HepG2 (cell line): Measurements from ENCODE around the gene RPS14. TPM values are rescaled to one million over a fixed set of nuclear protein-coding genes. Genes with fewer than 3 reads are reported as not detected.

Experiments
- CREB1 ChIP-seq, 2 experiments: fragments of 450-650 bp in 1 of 2; IDR thresholded peaks; 2 replicates each; pipeline ENCODE4 v1.6.1; 2016 to 2017; ENCODE audit warnings: control low read depth in 1 of 2, mild to moderate bottlenecking in 1 of 2, missing compliant biosample characterization in 1 of 2, missing genetic modification characterization in 1 of 2
- KDM2A ChIP-seq: sonication (generic); formaldehyde crosslinking; IDR thresholded peaks from 2 replicates; pipeline ENCODE4 v1.4.0; 2020; ENCODE audit warnings: low read depth, missing genetic modification reagents, borderline replicate concordance
- SOX13 ChIP-seq, 3 experiments: fragments of 450-650 bp in 1 of 3; sonication (generic) in 1 of 3; formaldehyde crosslinking in 1 of 3; IDR thresholded peaks in 2 of 3; conservative IDR thresholded peaks in 1 of 3; 2 replicates each; pipeline versions ENCODE4 v1.5.0 to v1.6.1; 2016 to 2020; ENCODE audit warnings: antibody characterized with exemption in 1 of 3, mild to moderate bottlenecking in 1 of 3, missing compliant biosample characterization in 1 of 3, missing genetic modification reagents in 1 of 3, moderate library complexity in 1 of 3
- TIGD3 ChIP-seq: sonication (generic); formaldehyde crosslinking; IDR thresholded peaks from 2 replicates; pipeline ENCODE4 v1.5.1; 2020; ENCODE audit warnings: mild to moderate bottlenecking, missing genetic modification reagents, borderline replicate concordance
- ZFP36L2 ChIP-seq: sonication (generic); formaldehyde crosslinking; IDR thresholded peaks from 2 replicates; pipeline ENCODE4 v1.4.0; 2020; ENCODE audit warnings: missing genetic modification reagents
- ZNF274 ChIP-seq: sonication (generic); formaldehyde crosslinking; IDR thresholded peaks from 2 replicates; pipeline ENCODE4 v1.5.1; 2020; ENCODE audit warnings: mild to moderate bottlenecking, missing genetic modification reagents
- ZNF512B ChIP-seq: sonication (generic); formaldehyde crosslinking; IDR thresholded peaks from 2 replicates; pipeline ENCODE4 v1.5.1; 2020; ENCODE audit warnings: missing genetic modification reagents, mild to moderate bottlenecking, borderline replicate concordance
- ZNF709 ChIP-seq: sonication (generic); formaldehyde crosslinking; IDR thresholded peaks from 2 replicates; pipeline ENCODE4 v1.5.0; 2020; ENCODE audit warnings: mild to moderate bottlenecking, missing genetic modification reagents
- ZSCAN9 ChIP-seq: IDR thresholded peaks from 2 replicates; pipeline ENCODE4 v1.6.1; 2016; ENCODE audit warnings: borderline replicate concordance
- polyA plus RNA-seq, 8 experiments: library from polyadenylated mRNA; depleted of rRNA in 3 of 8; stranded (reverse) in 7 of 8; unstranded in 1 of 8; fragments of >200 nt; fragmentation: Illumina TruSeq in 4 of 8; extraction: Trizol in 4 of 8; gene quantifications; 2 replicates each; pipeline versions ENCODE4 v1.2.1 to v1.2.3, GENCODE V29; 2011 to 2016; ENCODE audit warnings: low read depth in 4 of 8, missing spikeins in 1 of 8, mixed read lengths in 1 of 8; ENCODE audit not compliant: insufficient read depth in 1 of 8
- total RNA-seq, 5 experiments: library from RNA; depleted of rRNA; stranded (reverse); fragments of >200 nt; fragmentation: Illumina TruSeq; extraction: Trizol; gene quantifications; 2 replicates each; pipeline ENCODE4 v1.2.3, GENCODE V29; 2016; ENCODE audit warnings: low read depth in 1 of 5
- TF ChIP-seq, protein P1 (sequence below): sonication (generic); formaldehyde crosslinking; IDR thresholded peaks from one replicate; pipeline ENCODE4 v1.5.1; 2020; ENCODE audit warnings: mild to moderate bottlenecking, missing genetic modification reagents; ENCODE audit errors: not compliant biosample characterization
- TF ChIP-seq, protein P2 (sequence below): IDR thresholded peaks from 2 replicates; pipeline ENCODE4 v1.6.1; 2012; ENCODE audit warnings: low read length, improper control_type of control experiment

RPS14 gene
- total and polyA plus RNA-seq, 2 of the 13 experiments (the other 11 are each of a cell fraction or from before 2014, with no cell fraction given), result 2,116 to 3,295 TPM

DNA sequence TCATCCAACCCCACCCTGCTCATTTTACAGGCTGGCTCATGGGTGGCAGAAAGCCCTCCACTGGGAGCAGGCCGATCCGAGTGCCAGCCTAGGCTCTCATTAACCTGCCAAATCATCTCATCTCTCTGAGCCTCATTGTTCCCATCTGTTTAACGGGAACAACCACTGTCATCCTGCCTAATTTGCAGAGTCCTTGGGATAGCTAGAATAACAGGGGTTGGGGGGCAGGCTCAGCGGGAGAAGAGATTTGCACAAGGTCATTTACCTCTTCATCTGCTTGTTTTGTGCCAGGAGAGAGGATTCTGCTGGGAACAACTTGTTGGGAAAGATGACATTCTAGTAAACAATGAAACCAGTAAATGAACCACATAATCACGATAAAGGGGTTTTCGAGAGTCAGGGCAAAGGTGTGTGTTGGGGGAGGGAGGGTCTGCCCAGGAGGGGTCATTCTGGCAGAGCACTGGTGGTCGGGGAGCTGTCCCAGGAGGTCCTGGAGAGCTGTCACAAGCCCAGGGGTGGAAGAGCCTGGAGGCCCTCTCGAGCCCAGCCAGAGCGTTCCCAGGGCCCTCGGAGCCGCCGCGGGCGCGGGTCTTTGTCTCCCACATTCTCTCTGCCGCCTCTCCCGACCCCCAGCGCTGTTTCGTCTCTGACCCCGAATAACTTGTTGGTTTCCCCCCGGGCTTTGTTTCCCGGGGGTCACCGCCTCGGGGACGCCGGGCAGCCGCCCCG is 35.6 kb upstream of the RPS14 start (continued):
- TF ChIP-seq SOX13 (IDR thresholded peaks at IDR 0.05) (no peak), SOX13 (CRISPR knock-in tag; conservative IDR thresholded peaks at IDR 0.05 in 1 of 2, IDR thresholded peaks at IDR 0.05 in 1 of 2) (peak in 1 of 2 experiments; percentile 45; a peak in 2 of 4 replicates), ZSCAN9 (CRISPR knock-in tag) (no peak), ZNF274 (no peak), ZNF709 (no peak), KDM2A (CRISPR knock-in tag) (no peak), TIGD3 (CRISPR knock-in tag) (no peak), ZNF512B (CRISPR knock-in tag) (no peak), ZFP36L2 (CRISPR knock-in tag) (no peak), CREB1 (IDR thresholded peaks at IDR 0.05) (no peak), CREB1 (CRISPR knock-in tag; IDR thresholded peaks at IDR 0.05) (0 out of 2 replicates have a peak, but pooled peaks have one; percentile 39)
- TF ChIP-seq, protein P1, sequence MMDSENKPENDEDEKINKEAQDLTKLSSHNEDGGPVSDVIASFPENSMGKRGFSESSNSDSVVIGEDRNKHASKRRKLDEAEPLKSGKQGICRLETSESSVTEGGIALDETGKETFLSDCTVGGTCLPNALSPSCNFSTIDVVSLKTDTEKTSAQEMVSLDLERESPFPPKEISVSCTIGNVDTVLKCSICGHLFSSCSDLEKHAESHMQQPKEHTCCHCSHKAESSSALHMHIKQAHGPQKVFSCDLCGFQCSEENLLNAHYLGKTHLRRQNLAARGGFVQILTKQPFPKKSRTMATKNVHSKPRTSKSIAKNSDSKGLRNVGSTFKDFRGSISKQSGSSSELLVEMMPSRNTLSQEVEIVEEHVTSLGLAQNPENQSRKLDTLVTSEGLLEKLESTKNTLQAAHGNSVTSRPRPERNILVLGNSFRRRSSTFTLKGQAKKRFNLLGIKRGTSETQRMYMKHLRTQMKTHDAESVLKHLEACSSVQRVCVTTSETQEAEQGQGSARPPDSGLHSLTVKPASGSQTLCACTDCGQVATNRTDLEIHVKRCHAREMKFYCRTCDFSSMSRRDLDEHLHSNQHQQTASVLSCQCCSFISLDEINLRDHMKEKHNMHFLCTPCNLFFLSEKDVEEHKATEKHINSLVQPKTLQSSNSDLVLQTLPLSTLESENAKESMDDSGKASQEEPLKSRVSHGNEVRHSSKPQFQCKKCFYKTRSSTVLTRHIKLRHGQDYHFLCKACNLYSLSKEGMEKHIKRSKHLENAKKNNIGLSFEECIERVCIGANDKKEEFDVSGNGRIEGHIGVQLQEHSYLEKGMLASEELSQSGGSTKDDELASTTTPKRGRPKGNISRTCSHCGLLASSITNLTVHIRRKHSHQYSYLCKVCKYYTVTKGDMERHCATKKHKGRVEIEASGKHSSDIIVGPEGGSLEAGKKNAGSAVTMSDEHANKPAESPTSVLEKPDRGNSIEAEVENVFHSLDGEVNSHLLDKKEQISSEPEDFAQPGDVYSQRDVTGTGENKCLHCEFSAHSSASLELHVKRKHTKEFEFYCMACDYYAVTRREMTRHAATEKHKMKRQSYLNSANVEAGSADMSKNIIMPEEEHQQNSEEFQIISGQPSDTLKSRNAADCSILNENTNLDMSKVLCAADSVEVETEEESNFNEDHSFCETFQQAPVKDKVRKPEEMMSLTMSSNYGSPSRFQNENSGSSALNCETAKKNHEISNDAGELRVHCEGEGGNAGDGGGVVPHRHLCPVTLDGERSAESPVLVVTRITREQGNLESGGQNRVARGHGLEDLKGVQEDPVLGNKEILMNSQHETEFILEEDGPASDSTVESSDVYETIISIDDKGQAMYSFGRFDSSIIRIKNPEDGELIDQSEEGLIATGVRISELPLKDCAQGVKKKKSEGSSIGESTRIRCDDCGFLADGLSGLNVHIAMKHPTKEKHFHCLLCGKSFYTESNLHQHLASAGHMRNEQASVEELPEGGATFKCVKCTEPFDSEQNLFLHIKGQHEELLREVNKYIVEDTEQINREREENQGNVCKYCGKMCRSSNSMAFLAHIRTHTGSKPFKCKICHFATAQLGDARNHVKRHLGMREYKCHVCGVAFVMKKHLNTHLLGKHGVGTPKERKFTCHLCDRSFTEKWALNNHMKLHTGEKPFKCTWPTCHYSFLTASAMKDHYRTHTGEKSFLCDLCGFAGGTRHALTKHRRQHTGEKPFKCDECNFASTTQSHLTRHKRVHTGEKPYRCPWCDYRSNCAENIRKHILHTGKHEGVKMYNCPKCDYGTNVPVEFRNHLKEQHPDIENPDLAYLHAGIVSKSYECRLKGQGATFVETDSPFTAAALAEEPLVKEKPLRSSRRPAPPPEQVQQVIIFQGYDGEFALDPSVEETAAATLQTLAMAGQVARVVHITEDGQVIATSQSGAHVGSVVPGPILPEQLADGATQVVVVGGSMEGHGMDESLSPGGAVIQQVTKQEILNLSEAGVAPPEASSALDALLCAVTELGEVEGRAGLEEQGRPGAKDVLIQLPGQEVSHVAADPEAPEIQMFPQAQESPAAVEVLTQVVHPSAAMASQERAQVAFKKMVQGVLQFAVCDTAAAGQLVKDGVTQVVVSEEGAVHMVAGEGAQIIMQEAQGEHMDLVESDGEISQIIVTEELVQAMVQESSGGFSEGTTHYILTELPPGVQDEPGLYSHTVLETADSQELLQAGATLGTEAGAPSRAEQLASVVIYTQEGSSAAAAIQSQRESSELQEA (CRISPR knock-in tag), result no peak
- TF ChIP-seq, protein P2, sequence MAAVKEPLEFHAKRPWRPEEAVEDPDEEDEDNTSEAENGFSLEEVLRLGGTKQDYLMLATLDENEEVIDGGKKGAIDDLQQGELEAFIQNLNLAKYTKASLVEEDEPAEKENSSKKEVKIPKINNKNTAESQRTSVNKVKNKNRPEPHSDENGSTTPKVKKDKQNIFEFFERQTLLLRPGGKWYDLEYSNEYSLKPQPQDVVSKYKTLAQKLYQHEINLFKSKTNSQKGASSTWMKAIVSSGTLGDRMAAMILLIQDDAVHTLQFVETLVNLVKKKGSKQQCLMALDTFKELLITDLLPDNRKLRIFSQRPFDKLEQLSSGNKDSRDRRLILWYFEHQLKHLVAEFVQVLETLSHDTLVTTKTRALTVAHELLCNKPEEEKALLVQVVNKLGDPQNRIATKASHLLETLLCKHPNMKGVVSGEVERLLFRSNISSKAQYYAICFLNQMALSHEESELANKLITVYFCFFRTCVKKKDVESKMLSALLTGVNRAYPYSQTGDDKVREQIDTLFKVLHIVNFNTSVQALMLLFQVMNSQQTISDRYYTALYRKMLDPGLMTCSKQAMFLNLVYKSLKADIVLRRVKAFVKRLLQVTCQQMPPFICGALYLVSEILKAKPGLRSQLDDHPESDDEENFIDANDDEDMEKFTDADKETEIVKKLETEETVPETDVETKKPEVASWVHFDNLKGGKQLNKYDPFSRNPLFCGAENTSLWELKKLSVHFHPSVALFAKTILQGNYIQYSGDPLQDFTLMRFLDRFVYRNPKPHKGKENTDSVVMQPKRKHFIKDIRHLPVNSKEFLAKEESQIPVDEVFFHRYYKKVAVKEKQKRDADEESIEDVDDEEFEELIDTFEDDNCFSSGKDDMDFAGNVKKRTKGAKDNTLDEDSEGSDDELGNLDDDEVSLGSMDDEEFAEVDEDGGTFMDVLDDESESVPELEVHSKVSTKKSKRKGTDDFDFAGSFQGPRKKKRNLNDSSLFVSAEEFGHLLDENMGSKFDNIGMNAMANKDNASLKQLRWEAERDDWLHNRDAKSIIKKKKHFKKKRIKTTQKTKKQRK, result no peak
